Neural crest cell (in vitro differentiated cells): Measurements from ENCODE around the gene LENG8. TPM values are rescaled to one million over a fixed set of nuclear protein-coding genes. Genes with fewer than 3 reads are reported as not detected.

Source experiments
- DNase-seq: peaks from one replicate; pipeline ENCODE4 v3.0.0; 2021; ENCODE audit warnings: low read depth, mixed read lengths, low spot score
- H3K27ac Mint-ChIP-seq: one replicate; pipeline ENCODE4 v1.8.0; 2021; ENCODE audit warnings: mild to moderate bottlenecking, mixed read lengths; ENCODE audit not compliant: unreplicated experiment
- H3K27me3 Mint-ChIP-seq: 2 replicates; pipeline ENCODE4 v1.8.0; 2021; ENCODE audit warnings: low read depth, mild to moderate bottlenecking, mixed read lengths
- H3K36me3 Mint-ChIP-seq: 2 replicates; pipeline ENCODE4 v1.8.0; 2021; ENCODE audit warnings: low read depth, mild to moderate bottlenecking, mixed read lengths
- H3K4me1 Mint-ChIP-seq: 2 replicates; pipeline ENCODE4 v1.8.0; 2021; ENCODE audit warnings: mixed read lengths
- H3K4me3 Mint-ChIP-seq: one replicate; pipeline ENCODE4 v1.8.0; 2021; ENCODE audit warnings: mild to moderate bottlenecking, mixed read lengths
- H3K9me3 Mint-ChIP-seq: 2 replicates; pipeline ENCODE4 v1.8.0; 2021; ENCODE audit warnings: mixed read lengths
- CTCF ChIP-seq: fragments of 200-600 bp; sonication (generic); conservative IDR thresholded peaks from 2 replicates; pipeline ENCODE4 v1.5.0; 2021; ENCODE audit warnings: antibody characterized with exemption, mild to moderate bottlenecking
- total RNA-seq: library from RNA; stranded (reverse); gene quantifications from 2 replicates; pipeline ENCODE4 v1.2.1, GENCODE V29; 2021

LENG8 gene
- total RNA-seq, 1 donor from 2014 or later: 161 TPM

GRCh38 chr19:54408456-54409026 is 40.5 kb upstream of the LENG8 start:
- no peak overlapping the region for H3K27ac Mint-ChIP-seq
- peaks cover 4% of the 10 kb centered on the region for H3K36me3 Mint-ChIP-seq
- H3K27me3 Mint-ChIP-seq: no peaks in the 10 kb centered on the region
- DNase-seq: no peak
- no peak for TF ChIP-seq CTCF
- H3K4me3 Mint-ChIP-seq: no peak overlapping the region
- H3K4me1 Mint-ChIP-seq: peaks cover 16% of the 10 kb centered on the region
- peaks cover 10% of the 10 kb centered on the region for H3K9me3 Mint-ChIP-seq

- no peak overlapping the region for H3K27ac Mint-ChIP-seq
- H3K9me3 Mint-ChIP-seq: peaks cover 15% of the 10 kb centered on the region
- DNase-seq: no peak
- no peaks in the 10 kb centered on the region for H3K27me3 Mint-ChIP-seq
- no peak for TF ChIP-seq CTCF
- peak overlapping the region; percentile 24 for H3K4me3 Mint-ChIP-seq
- peaks cover 27% of the 10 kb centered on the region for H3K4me1 Mint-ChIP-seq
- peaks cover 4% of the 10 kb centered on the region for H3K36me3 Mint-ChIP-seq
Measured at GRCh38 chr19:54411033-54411432, 38.0 kb upstream of the LENG8 start.

GRCh38 chr19:54412877-54413276 is 36.1 kb upstream of the LENG8 start:
- no peak for DNase-seq
- H3K27ac Mint-ChIP-seq: no peak overlapping the region
- H3K4me1 Mint-ChIP-seq: peaks cover 32% of the 10 kb centered on the region
- H3K9me3 Mint-ChIP-seq: peaks cover 15% of the 10 kb centered on the region
- H3K36me3 Mint-ChIP-seq: peaks cover 8% of the 10 kb centered on the region
- TF ChIP-seq CTCF: no peak
- H3K27me3 Mint-ChIP-seq: no peaks in the 10 kb centered on the region
- H3K4me3 Mint-ChIP-seq: peak overlapping the region; percentile 56

GRCh38 chr19:54414156-54414555 is 34.8 kb upstream of the LENG8 start:
- no peak for DNase-seq

GRCh38 chr19:54415208-54415900 is 33.6 kb upstream of the LENG8 start, which contains the start of gene TTYH1:
Gene TTYH1, plus strand, starts transcription at chr19:54415464. Its CDS starts 89 bp downstream, at chr19:54415553.
- peaks cover 12% of the 10 kb centered on the region for H3K9me3 Mint-ChIP-seq
- no peaks in the 10 kb centered on the region for H3K27me3 Mint-ChIP-seq
- peak within 1 kb of the TSS; percentile 94 for H3K4me3 Mint-ChIP-seq
- peaks cover 15% of the 10 kb centered on the region for H3K36me3 Mint-ChIP-seq
- peak; percentile 71 for TF ChIP-seq CTCF
- peak within 1 kb of the TSS; percentile 74 for H3K27ac Mint-ChIP-seq
- H3K4me1 Mint-ChIP-seq: peaks cover 46% of the 10 kb centered on the region
- peak; percentile 77 for DNase-seq

More at GRCh38 chr19:54414156-54414555, 34.8 kb upstream of the LENG8 start:
- H3K4me1 Mint-ChIP-seq: peaks cover 35% of the 10 kb centered on the region
- H3K9me3 Mint-ChIP-seq: peaks cover 12% of the 10 kb centered on the region
- no peak for TF ChIP-seq CTCF
- no peak overlapping the region for H3K27ac Mint-ChIP-seq
- no peaks in the 10 kb centered on the region for H3K27me3 Mint-ChIP-seq
- peak overlapping the region; percentile 89 for H3K4me3 Mint-ChIP-seq
- H3K36me3 Mint-ChIP-seq: peaks cover 12% of the 10 kb centered on the region
